PC-9 (cell line): ENCODE measurements around the gene COX14. TPM values are rescaled to one million over a fixed set of nuclear protein-coding genes. Genes with fewer than 3 reads are reported as not detected.
A peak's percentile ranks its signal among the peaks of the same experiment; 100 is the strongest.

Experiments used
- BruUV-seq: library from RNA; stranded (reverse); fragments of 400-500 nt; replicated peaks from 2 replicates; lab custom pipeline; 2021; lab: Mats Ljungman, UMichigan
- CTCF ChIA-PET: fragments of 300-600 bp; sonication (Branson Sonifier 250); formaldehyde crosslinking; loops from one replicate; lab custom pipeline; 2022; ENCODE audit warnings: antibody characterized with exemption; lab: Charles Lee
- POLR2A ChIA-PET: fragments of 300-600 bp; sonication (Branson Sonifier 250); formaldehyde crosslinking; loops from one replicate; lab custom pipeline; 2022; ENCODE audit warnings: antibody characterized with exemption; ENCODE audit not compliant: unreplicated experiment; lab: Charles Lee
- DNase-seq, 2 experiments: peaks; one replicate each; pipeline versions ENCODE4 v3.0.0 to v3.0.0-alpha.2; 2015 to 2022; ENCODE audit warnings: mixed read lengths in 1 of 2
- H2AFZ ChIP-seq: fragments of 200-600 bp; sonication (generic); 2 replicates; pipeline ENCODE4 v1.8.1; 2017; ENCODE audit warnings: antibody characterized with exemption
- H3F3A ChIP-seq: fragments of 200-600 bp; sonication (generic); 2 replicates; pipeline ENCODE4 v1.8.1; 2017; ENCODE audit warnings: antibody characterized with exemption, mild to moderate bottlenecking, low read depth; ENCODE audit not compliant: insufficient read depth
- H3K27ac ChIP-seq: fragments of 200-600 bp; sonication (generic); 2 replicates; pipeline ENCODE4 v1.6.1; 2016; ENCODE audit warnings: mixed run types
- H3K27me3 ChIP-seq: fragments of 200-600 bp; sonication (generic); 2 replicates; pipeline ENCODE4 v1.6.1; 2016; ENCODE audit warnings: low read depth, mixed run types; ENCODE audit not compliant: insufficient read depth
- H3K36me3 ChIP-seq: fragments of 200-600 bp; sonication (generic); 2 replicates; pipeline ENCODE4 v1.6.1; 2016; ENCODE audit warnings: low read depth, mixed run types
- H3K4me1 ChIP-seq: fragments of 200-600 bp; sonication (generic); replicated peaks from 2 replicates; pipeline ENCODE4 v1.6.1; 2016; ENCODE audit warnings: mixed run types; ENCODE audit not compliant: insufficient read depth
- H3K4me2 ChIP-seq: fragments of 200-600 bp; sonication (generic); 2 replicates; pipeline ENCODE4 v1.6.1; 2017; ENCODE audit warnings: mixed run types
- H3K4me3 ChIP-seq: fragments of 200-600 bp; sonication (generic); 2 replicates; pipeline ENCODE4 v1.6.1; 2016; ENCODE audit warnings: mixed run types
- H3K79me2 ChIP-seq: fragments of 200-600 bp; sonication (generic); 2 replicates; pipeline ENCODE4 v1.6.1; 2017; ENCODE audit warnings: low read depth, mixed run types
- H3K9me2 ChIP-seq: fragments of 200-600 bp; sonication (generic); 2 replicates; pipeline ENCODE4 v1.8.1; 2017; ENCODE audit warnings: mild to moderate bottlenecking; ENCODE audit not compliant: insufficient read depth
- H3K9me3 ChIP-seq: fragments of 200-600 bp; sonication (generic); 2 replicates; pipeline ENCODE4 v1.8.1; 2016; ENCODE audit warnings: low read depth; ENCODE audit not compliant: insufficient read depth
- H4K20me1 ChIP-seq: fragments of 200-600 bp; sonication (generic); 2 replicates; pipeline ENCODE4 v1.8.1; 2017; ENCODE audit not compliant: insufficient read depth
- EZH2 ChIP-seq: fragments of 200-600 bp; sonication (generic); IDR thresholded peaks from 2 replicates; pipeline ENCODE4 v1.8.0; 2017; ENCODE audit warnings: antibody characterized with exemption, low read depth
- intact Hi-C: fragments of 100-400 bp; cut with micrococcal nuclease; formaldehyde crosslinking; loops from one replicate; pipeline ENCODE4 v1.10.0; 2022; ENCODE audit not compliant: unreplicated experiment
- total RNA-seq: library from RNA; stranded (reverse); gene quantifications from 2 replicates; pipeline ENCODE4 v1.2.3, GENCODE V29; 2021
- TF ChIP-seq, protein P1 (sequence below): fragments of 200-600 bp; sonication (generic); conservative IDR thresholded peaks from 2 replicates; pipeline ENCODE4 v1.6.1; 2017; ENCODE audit warnings: mixed run types, antibody characterized with exemption, mild to moderate bottlenecking, moderate library complexity

The COX14 gene
- total RNA-seq, 1 experiment from 2014 or later: 53.9 TPM

DNA sequence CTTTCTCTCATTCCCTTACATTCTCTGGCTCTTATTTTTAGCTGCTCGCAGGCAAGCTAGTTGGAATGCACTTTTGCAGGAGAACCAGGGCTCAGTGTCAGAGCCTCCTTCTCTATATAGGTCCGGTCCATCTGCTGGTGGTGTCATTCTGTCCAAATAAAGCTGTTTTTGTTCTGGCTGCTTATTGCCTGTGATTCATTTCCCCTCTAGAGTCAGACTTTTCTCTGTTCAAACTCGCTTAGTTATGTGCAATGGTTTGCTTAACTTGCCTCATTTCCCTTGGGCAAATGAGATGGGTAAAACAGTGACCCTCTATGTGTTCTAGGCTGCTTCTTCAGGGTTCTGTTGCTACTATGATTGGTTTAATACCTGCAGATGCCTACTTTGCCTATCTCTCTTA lies 24.0 kb upstream of the COX14 start:
- H3K27ac ChIP-seq: peak overlapping the region; percentile 0; the same call in 1 of the 2 replicates
- H3K27me3 ChIP-seq: no peaks in the 10 kb centered on the region
- no peak overlapping the region for H2AFZ ChIP-seq
- H3K9me3 ChIP-seq: no peaks in the 10 kb centered on the region
- ChIA-PET POLR2A (interaction anchor here (0.6 kb wide), 1 partner anchor 268 kb away, joined by 24 read pairs; no protein-coding TSS in a partner anchor), CTCF (interaction anchor here (0.6 to 1.7 kb wide), 4 partner anchors 16 to 995 kb away, joined by 3 to 5 read pairs (median 4); partner anchors contain the start of genes COX14 and GPD1)
- H3K4me1 ChIP-seq: peaks cover 32% of the 10 kb centered on the region
- H3K4me2 ChIP-seq: peak overlapping the region; percentile 21; the same call in 1 of the 2 replicates
- no peaks in the 10 kb centered on the region; the same call in 1 of the 2 replicates for H4K20me1 ChIP-seq
- no peak for DNase-seq
- TF ChIP-seq EZH2: no peak
- TF ChIP-seq, protein P1, sequence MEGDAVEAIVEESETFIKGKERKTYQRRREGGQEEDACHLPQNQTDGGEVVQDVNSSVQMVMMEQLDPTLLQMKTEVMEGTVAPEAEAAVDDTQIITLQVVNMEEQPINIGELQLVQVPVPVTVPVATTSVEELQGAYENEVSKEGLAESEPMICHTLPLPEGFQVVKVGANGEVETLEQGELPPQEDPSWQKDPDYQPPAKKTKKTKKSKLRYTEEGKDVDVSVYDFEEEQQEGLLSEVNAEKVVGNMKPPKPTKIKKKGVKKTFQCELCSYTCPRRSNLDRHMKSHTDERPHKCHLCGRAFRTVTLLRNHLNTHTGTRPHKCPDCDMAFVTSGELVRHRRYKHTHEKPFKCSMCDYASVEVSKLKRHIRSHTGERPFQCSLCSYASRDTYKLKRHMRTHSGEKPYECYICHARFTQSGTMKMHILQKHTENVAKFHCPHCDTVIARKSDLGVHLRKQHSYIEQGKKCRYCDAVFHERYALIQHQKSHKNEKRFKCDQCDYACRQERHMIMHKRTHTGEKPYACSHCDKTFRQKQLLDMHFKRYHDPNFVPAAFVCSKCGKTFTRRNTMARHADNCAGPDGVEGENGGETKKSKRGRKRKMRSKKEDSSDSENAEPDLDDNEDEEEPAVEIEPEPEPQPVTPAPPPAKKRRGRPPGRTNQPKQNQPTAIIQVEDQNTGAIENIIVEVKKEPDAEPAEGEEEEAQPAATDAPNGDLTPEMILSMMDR: no peak
- peaks cover 19% of the 10 kb centered on the region for H3K36me3 ChIP-seq
- peaks cover 12% of the 10 kb centered on the region for H3K79me2 ChIP-seq
- H3K9me2 ChIP-seq: no peaks in the 10 kb centered on the region
- no peak overlapping the region for H3K4me3 ChIP-seq
- intact Hi-C loops: loop anchor here (1.0 to 10.0 kb wide), 3 partner anchors 87 to 317 kb away; partner anchors contain the start of gene LARP4
- BruUV-seq: no TSS peak
- peaks cover 28% of the 10 kb centered on the region for H3F3A ChIP-seq

DNA sequence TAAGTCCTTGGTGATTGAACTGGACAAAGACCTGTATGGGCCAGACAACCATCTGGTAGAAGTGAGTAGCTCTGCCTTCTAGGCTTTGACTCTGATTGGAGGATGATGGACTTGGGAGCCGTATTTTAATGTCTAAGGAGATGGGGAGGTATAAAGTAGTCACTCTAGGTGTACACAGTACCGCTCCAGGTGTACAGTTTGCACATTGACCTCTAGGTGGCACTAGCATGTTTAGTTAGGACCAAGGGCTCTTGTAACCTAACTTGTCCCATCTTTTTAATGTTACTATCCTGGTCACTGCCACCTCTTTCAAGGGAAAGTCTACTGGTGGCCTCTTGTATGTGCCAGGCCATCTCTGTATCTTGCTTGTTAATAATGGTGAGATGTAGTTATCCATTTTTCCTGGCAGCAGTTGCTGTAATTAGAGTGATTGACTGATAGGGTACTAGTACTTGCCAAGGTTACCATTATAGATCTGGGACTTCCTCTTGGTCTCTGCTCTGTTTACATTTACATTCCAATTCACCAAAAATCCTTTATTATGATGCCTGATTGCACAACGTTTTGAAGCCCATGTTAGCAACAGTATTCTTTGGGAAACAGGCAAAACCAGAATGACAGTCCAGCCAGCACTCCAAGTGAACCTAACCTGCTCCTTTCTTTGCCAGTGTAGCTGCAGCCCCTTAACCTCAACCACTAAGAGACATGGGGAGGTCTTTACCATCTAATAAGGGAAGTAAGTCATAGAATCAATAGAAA lies 23.3 kb upstream of the COX14 start:
- no TSS peak for BruUV-seq
- TF ChIP-seq, protein P1: peak; percentile 87
- TF ChIP-seq EZH2: no peak
- peaks cover 26% of the 10 kb centered on the region for H3K4me1 ChIP-seq
- intact Hi-C loops: loop anchor here (1.0 to 10.0 kb wide), 3 partner anchors 87 to 316 kb away; partner anchors contain the start of gene LARP4
- no peaks in the 10 kb centered on the region; the same call in 1 of the 2 replicates for H4K20me1 ChIP-seq
- DNase-seq: peak; percentile 50 to 77
- H3K9me2 ChIP-seq: no peaks in the 10 kb centered on the region
- POLR2A ChIA-PET: no interaction called here
- no peak overlapping the region for H3K4me3 ChIP-seq
- H3K9me3 ChIP-seq: no peaks in the 10 kb centered on the region
- H2AFZ ChIP-seq: no peak overlapping the region
- peak overlapping the region; percentile 0; the same call in 1 of the 2 replicates for H3K27ac ChIP-seq
- peaks cover 12% of the 10 kb centered on the region for H3K79me2 ChIP-seq
- CTCF ChIA-PET: interaction anchor here (0.6 to 1.5 kb wide), 4 partner anchors 21 to 1016 kb away, joined by 3 to 6 read pairs (median 4); no protein-coding TSS in a partner anchor
- H3K36me3 ChIP-seq: peaks cover 19% of the 10 kb centered on the region
- H3K27me3 ChIP-seq: no peaks in the 10 kb centered on the region
- peak overlapping the region; percentile 29; the same call in 1 of the 2 replicates for H3K4me2 ChIP-seq
- H3F3A ChIP-seq: peaks cover 28% of the 10 kb centered on the region

DNA sequence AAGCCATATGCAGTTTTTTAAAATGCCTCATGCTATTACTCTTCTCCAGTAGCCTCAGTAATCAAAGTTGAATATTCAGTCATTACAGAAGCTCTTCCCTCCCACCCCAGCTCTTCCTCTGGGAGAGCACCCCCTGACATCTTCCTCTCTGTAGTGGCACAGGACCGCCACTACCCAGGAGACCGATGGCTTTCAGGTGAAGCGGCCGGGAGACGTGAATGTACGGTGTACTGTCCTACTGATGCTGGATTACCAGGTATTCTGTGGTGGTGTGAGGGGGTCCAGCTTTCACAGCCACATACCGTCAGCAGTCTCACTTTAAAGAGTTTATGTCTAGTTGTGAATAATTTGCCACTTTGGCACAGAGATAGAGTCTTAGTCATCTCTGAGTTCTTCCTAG lies 22.3 kb upstream of the COX14 start:
- intact Hi-C loops: loop anchor here (10.0 kb wide), 1 partner anchor 315 kb away; the partner anchor contains the start of gene LARP4
- no peak for TF ChIP-seq EZH2
- TF ChIP-seq, protein P1: no peak
- H3K36me3 ChIP-seq: peaks cover 19% of the 10 kb centered on the region

More for the DNA sequence above, 22.3 kb upstream of the COX14 start:
- no peak for DNase-seq
- Histone ChIP-seq H4K20me1 (no peaks in the 10 kb centered on the region; the same call in 1 of the 2 replicates), H3K9me3 (no peaks in the 10 kb centered on the region), H3K27ac (no peak overlapping the region), H3K27me3 (no peaks in the 10 kb centered on the region), H3F3A (peaks cover 28% of the 10 kb centered on the region), H2AFZ (no peak overlapping the region), H3K4me2 (no peak overlapping the region; the same call in 1 of the 2 replicates), H3K9me2 (no peaks in the 10 kb centered on the region), H3K4me3 (no peak overlapping the region), H3K79me2 (peaks cover 7% of the 10 kb centered on the region), H3K4me1 (peaks cover 20% of the 10 kb centered on the region)
- ChIA-PET CTCF (interaction anchor here (1.5 kb wide), 1 partner anchor 20 kb away, joined by 5 read pairs; no protein-coding TSS in a partner anchor), POLR2A (interaction anchor here (0.6 to 0.7 kb wide), 3 partner anchors 20 to 100 kb away, joined by 3 to 5 read pairs (median 4); no protein-coding TSS in a partner anchor)
- no TSS peak for BruUV-seq
